ENCODE data around the gene CST7.

Gene CST7

GRCh38 chr20:24971376-24972101 is 22.5 kb downstream of the CST7 start:
- Histone ChIP-seq H3K27ac (peak overlapping the region; percentile 66; the same call in 1 of the 2 replicates), H3K9ac (peak overlapping the region; percentile 51; the same call in 1 of the 2 replicates), H3K36me3 (peaks cover 68% of the 10 kb centered on the region), H3K4me3 (no peak overlapping the region), H3K4me2 (peak overlapping the region; percentile 77), H4K20me1 (peaks cover 12% of the 10 kb centered on the region; the same call in 1 of the 2 replicates), H3K9me3 (peaks cover 12% of the 10 kb centered on the region), H3K4me1 (peaks cover 30% of the 10 kb centered on the region), H3K27me3 (no peaks in the 10 kb centered on the region)
- TF ChIP-seq Cebpa-rat (IDR thresholded peaks at IDR 0.05) = no peak

DNA sequence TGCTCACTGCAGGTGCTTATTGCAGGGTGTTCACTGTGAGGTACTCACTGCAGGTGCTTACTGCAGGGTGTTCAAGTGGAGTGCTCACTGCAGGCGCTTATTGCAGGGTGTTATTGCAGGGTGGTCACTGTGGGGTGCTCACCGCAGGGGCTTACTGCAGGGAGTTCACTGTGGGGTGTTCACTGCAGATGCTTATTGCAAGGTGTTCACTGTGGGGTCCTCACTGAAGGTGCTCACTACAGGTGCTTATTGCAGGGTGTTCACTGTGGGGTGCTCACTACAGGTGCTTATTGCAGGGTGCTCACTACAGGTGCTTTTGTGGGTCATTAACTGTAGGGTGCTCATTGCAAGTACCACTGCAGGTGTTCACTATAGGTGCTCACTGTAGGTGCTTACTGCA is 23.3 kb downstream of the CST7 start:
- Histone ChIP-seq H3K27me3 (no peaks in the 10 kb centered on the region), H4K20me1 (peaks cover 12% of the 10 kb centered on the region; the same call in 1 of the 2 replicates), H3K36me3 (peaks cover 68% of the 10 kb centered on the region), H3K4me1 (peaks cover 30% of the 10 kb centered on the region), H3K9me3 (peaks cover 20% of the 10 kb centered on the region), H3K27ac (no peak overlapping the region), H3K9ac (no peak overlapping the region), H3K4me3 (no peak overlapping the region), H3K4me2 (peak overlapping the region; percentile 77; the same call in 1 of the 2 replicates)
- TF ChIP-seq Cebpa-rat (IDR thresholded peaks at IDR 0.05) = no peak

- H3K36me3 ChIP-seq = peaks cover 79% of the 10 kb centered on the region
- peaks cover 43% of the 10 kb centered on the region for H3K9me3 ChIP-seq
- peaks cover 8% of the 10 kb centered on the region; the same call in 1 of the 2 replicates for H4K20me1 ChIP-seq
- H3K27ac ChIP-seq = no peak overlapping the region
- H3K27me3 ChIP-seq = no peaks in the 10 kb centered on the region
- no peak overlapping the region for H3K4me3 ChIP-seq
- H3K4me2 ChIP-seq = no peak overlapping the region
- TF ChIP-seq Cebpa-rat (IDR thresholded peaks at IDR 0.05) = no peak
- no peak overlapping the region for H3K9ac ChIP-seq
- H3K4me1 ChIP-seq = peaks cover 9% of the 10 kb centered on the region
These were observed 28.3 kb downstream of the CST7 start for GRCh38 chr20:24977336-24977735.

- peaks cover 79% of the 10 kb centered on the region for H3K36me3 ChIP-seq
- no peaks in the 10 kb centered on the region for H3K27me3 ChIP-seq
These were observed 28.7 kb downstream of the CST7 start for GRCh38 chr20:24977797-24978196.

GRCh38 chr20:24978513-24978912 is 29.4 kb downstream of the CST7 start:
- H3K4me3 ChIP-seq = no peak overlapping the region
- TF ChIP-seq Cebpa-rat (IDR thresholded peaks at IDR 0.05) = no peak
- peaks cover 43% of the 10 kb centered on the region for H3K9me3 ChIP-seq
- no peak overlapping the region for H3K9ac ChIP-seq
- H3K4me2 ChIP-seq = no peak overlapping the region
- H3K27ac ChIP-seq = no peak overlapping the region
- peaks cover 6% of the 10 kb centered on the region; the same call in 1 of the 2 replicates for H3K4me1 ChIP-seq
- peaks cover 79% of the 10 kb centered on the region for H3K36me3 ChIP-seq
- 0 out of 2 replicates have a peak, but pooled peaks cover 5% of the 10 kb centered on the region for H4K20me1 ChIP-seq
- H3K27me3 ChIP-seq = no peaks in the 10 kb centered on the region

More at GRCh38 chr20:24977797-24978196, 28.7 kb downstream of the CST7 start:
- H3K4me2 ChIP-seq = no peak overlapping the region
- H3K4me3 ChIP-seq = no peak overlapping the region
- H3K27ac ChIP-seq = no peak overlapping the region
- peaks cover 43% of the 10 kb centered on the region for H3K9me3 ChIP-seq
- no peak overlapping the region for H3K9ac ChIP-seq
- TF ChIP-seq Cebpa-rat (IDR thresholded peaks at IDR 0.05) = no peak
- H4K20me1 ChIP-seq = 0 out of 2 replicates have a peak, but pooled peaks cover 5% of the 10 kb centered on the region
- H3K4me1 ChIP-seq = peaks cover 6% of the 10 kb centered on the region; the same call in 1 of the 2 replicates

DNA sequence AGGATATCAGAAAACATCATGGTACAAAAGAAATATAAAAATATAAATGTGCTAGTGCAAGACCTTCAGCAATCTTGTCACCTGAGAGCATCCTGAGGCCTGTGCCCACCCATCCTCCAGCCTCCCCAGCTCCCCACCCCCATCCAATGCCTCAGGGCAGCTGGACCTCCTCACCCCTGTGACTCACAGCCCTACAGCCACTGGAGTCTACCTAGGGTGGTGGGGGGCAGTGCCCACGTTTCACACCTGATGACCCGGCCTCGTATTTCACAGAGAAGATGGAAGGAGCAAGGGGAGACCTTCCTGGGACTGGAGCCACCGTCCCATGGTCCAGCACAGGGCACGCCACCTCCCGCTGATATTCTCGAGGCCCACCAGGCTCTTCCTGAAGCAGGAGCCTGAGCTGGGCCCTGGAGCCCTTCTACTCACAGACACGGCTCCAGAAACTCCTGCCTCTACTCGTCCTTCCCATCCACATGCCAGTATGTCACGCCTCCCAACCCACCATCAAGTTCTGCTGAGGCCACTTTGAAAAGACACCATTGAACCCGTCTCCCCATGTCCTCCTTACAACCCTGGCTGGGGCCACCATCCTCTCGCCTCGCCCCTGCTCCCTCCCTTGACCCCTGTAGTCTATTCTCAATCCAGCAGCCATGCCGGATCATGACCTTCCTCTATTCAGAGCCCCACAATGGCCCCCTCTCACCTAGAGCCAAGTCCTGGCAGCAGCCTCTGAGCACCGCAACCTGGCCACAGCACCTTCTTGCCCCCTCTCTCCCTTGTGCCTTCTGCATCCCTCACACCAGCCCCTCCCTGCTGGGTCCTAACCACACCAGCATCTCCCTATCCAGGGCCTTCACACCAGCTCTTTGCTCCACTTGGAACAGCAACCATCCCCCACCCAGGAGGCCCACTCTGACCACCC is 30.2 kb downstream of the CST7 start:
- Histone ChIP-seq H3K4me1 (peaks cover 6% of the 10 kb centered on the region; the same call in 1 of the 2 replicates), H4K20me1 (peaks cover 10% of the 10 kb centered on the region; the same call in 1 of the 2 replicates), H3K27ac (no peak overlapping the region), H3K4me3 (no peak overlapping the region), H3K9ac (no peak overlapping the region), H3K36me3 (peaks cover 82% of the 10 kb centered on the region), H3K27me3 (no peaks in the 10 kb centered on the region), H3K4me2 (no peak overlapping the region), H3K9me3 (peaks cover 43% of the 10 kb centered on the region)
- no peak for TF ChIP-seq Cebpa-rat (IDR thresholded peaks at IDR 0.05)

DNA sequence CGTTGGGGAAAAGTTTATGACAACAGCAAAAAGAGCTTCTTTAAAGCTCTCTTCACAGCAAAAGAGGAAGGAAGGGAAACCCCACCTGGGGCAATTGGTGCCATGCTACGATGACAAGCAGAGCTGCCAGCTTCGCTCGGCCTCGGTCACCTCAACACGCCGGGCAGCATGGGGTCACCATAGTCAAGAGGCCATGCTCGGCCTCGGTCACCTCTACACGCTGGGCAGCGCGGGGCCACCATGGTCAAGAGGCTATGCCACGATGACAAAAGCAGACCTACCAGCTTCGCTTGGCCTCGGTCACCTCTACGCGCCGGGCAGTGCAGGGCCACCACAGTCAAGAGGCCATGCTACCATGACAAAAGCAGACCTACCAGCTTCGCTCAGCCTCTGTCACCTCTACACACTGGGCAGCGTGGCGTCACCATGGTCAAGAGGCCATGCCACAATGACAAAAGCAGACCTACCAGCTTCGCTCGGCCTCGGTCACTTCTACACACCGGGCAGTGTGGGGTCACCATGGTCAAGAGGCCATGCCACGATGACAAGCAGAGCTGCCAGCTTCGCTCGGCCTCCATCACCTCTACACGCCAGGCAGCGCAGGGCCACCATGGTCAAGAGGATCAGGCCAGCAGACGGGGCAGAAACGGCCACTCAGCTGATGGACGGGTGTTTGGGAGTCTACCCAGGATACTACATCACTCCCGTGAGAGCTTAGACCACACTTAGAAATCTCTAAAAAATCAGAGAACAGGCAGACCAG is 31.4 kb downstream of the CST7 start:
- Histone ChIP-seq H3K9me3 (peaks cover 42% of the 10 kb centered on the region), H3K27ac (no peak overlapping the region), H4K20me1 (peaks cover 20% of the 10 kb centered on the region), H3K4me3 (no peak overlapping the region), H3K4me1 (peaks cover 15% of the 10 kb centered on the region), H3K9ac (no peak overlapping the region), H3K36me3 (peaks cover 83% of the 10 kb centered on the region), H3K27me3 (no peaks in the 10 kb centered on the region), H3K4me2 (no peak overlapping the region)
- no peak for TF ChIP-seq Cebpa-rat (IDR thresholded peaks at IDR 0.05)

DNA sequence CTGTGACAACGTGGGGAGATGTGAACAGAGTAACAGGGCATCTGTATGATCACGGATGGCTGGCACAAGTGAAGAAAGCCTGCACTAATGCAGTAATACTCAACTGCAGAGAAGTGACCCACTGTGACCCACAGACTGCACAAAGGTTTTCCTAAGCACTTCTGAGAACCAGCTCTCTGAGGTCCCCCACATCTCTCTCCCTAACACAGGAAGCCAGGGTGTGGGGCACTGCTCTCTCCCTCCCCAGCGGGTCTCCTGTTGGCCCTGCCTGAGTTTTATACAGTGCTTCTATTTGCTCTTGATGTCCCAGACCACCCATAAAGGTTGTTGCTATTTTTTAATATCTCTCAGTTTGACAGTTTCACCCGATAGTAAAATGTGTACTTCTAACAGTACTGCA is 32.2 kb downstream of the CST7 start:
- Histone ChIP-seq H3K4me1 (peaks cover 23% of the 10 kb centered on the region), H4K20me1 (peaks cover 28% of the 10 kb centered on the region), H3K9me3 (peaks cover 34% of the 10 kb centered on the region), H3K27ac (no peak overlapping the region), H3K4me2 (no peak overlapping the region), H3K4me3 (no peak overlapping the region), H3K36me3 (peaks cover 80% of the 10 kb centered on the region), H3K27me3 (no peaks in the 10 kb centered on the region), H3K9ac (no peak overlapping the region)
- TF ChIP-seq Cebpa-rat (IDR thresholded peaks at IDR 0.05) = no peak

- no peak overlapping the region for H3K9ac ChIP-seq
- no peaks in the 10 kb centered on the region for H3K27me3 ChIP-seq
- peaks cover 33% of the 10 kb centered on the region for H4K20me1 ChIP-seq
- peaks cover 80% of the 10 kb centered on the region for H3K36me3 ChIP-seq
- no peak for TF ChIP-seq Cebpa-rat (IDR thresholded peaks at IDR 0.05)
- H3K4me1 ChIP-seq = peaks cover 28% of the 10 kb centered on the region
- H3K4me2 ChIP-seq = no peak overlapping the region
- no peak overlapping the region for H3K4me3 ChIP-seq
- H3K27ac ChIP-seq = no peak overlapping the region
- peaks cover 29% of the 10 kb centered on the region for H3K9me3 ChIP-seq
These were observed 32.7 kb downstream of the CST7 start for GRCh38 chr20:24981790-24982189.

Measured in BLaER1 (cell line).